HG02588 (cell line): ENCODE measurements around the gene CUTA.
"Not testable (repeated sequence)": the region's sequence is repeated elsewhere in the genome, so short reads cannot be mapped to it uniquely, and the experiment has no call there.

Experiments used
- ATAC-seq: cut with Tn5 transposase; IDR thresholded peaks from one replicate; pipeline ENCODE4 v1.9.1; 2021; ENCODE audit warnings: mild to moderate bottlenecking, moderate library complexity; ENCODE audit not compliant: unreplicated experiment

CUTA gene

DNA sequence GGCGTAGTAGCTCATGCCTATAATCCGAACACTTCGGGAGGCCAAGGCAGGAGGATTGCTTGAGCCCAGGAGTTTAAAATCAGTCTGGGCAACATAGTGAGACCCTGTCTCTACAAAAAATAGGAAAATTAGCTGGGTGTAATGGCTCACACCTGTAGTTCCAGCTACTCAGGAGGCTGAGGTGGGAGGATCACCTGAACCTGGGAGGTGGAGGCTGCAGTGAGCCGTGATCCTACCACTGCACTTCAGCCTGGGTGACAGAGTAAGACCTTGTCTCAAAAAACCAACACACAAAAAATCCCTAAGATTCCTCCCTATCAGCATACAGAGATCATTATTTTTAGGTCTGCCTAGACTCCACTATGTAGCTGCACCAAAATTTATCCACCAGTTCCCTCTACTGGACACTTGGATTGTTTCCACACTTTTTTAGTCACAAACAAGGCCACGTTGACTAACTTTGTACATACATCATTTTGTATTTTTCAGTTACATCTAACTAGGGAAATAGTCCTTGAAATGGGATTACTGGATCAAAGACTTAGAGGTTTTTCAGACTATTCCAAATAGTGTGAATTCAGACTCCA lies 10.7 kb downstream of the CUTA start:
- ATAC-seq = no peak

- ATAC-seq = no peak
Observed at GRCh38 chr6:33406126-33406525, 11.8 kb downstream of the CUTA start.

GRCh38 chr6:33405386-33405940 lies 12.4 kb downstream of the CUTA start:
- ATAC-seq = no peak

- no peak for ATAC-seq
Observed at GRCh38 chr6:33404884-33405283, 13.0 kb downstream of the CUTA start.

- not testable (repeated sequence) for ATAC-seq
Observed at GRCh38 chr6:33399881-33400280, 18.0 kb downstream of the CUTA start.

DNA sequence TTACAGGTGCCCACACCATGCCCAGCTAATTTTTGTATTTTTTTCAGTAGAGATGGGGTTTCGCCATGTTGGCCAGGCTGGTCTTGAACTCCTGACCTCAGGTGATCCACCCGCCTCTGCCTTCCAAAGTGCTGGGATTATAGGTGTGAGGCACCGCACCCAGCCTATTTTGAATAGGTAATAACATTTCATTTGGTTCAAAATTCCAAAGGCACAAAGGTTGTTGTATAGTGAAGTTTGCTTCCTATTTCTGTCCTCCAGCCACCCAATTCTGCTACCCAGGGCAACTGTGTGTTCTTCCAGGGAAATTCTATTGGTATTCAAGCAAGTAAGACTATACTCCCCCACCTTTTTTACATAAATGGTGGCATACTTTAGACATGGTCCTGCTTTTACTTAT lies 19.3 kb downstream of the CUTA start:
- not testable (repeated sequence) for ATAC-seq

DNA sequence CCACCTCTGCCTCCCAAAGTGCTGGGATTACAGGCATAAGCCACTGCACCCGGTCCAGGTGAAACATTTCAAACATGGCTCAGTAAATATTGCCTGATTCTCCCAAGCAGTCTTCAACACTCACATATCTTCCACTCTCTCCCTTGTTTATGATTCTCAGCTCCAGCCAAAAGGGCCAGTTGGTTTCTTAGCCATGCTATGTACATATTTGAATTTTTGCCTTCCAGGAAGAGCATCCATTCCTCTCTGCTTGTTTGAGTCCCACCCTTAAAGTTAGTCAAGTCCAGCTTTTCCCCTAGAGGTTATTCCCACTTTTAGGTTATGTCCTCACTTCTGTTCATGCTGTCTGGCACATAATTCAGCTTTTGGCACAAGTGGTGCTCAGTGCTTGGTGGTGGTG lies 20.4 kb downstream of the CUTA start:
- no peak for ATAC-seq

DNA sequence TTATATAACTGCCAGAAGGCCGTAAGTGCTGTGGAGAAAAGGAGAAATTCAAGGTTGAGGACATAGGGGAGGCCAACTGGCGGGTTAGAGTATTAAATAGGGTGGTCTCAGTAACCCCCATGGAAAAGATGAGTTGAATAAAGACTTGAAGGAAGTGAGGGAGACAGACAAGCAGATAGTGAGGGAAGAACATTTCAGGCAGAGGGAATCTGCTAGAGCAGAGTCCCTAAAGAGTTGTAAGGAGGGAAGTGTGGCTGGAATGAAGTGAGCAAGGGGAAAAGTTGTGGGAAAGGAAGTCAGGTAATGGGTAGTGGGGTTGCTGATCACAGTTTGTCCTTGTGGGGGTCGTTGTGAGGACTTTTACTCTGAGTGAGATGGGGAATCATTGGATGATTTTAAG lies 24.9 kb downstream of the CUTA start:
- ATAC-seq = no peak

DNA sequence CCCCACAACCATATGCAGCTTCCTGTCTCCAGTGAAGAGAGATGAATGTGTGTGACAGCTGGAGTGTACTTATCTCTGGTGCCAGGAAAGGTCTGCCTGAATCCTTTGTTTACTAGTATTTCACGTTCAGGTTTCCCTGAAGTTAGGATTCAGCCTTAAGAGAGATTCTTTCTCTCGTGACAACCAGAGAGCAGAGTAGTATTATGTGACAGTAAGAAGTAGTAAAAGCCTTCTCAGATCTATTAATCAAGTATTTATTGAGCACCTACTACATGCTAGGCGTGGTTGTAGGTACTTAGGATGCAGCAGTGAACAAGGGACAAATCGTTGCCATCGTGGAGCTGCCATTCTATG lies 25.3 kb downstream of the CUTA start:
- ATAC-seq = no peak

GRCh38 chr6:33391922-33392594 lies 25.8 kb downstream of the CUTA start:
- ATAC-seq = peak; percentile 9

DNA sequence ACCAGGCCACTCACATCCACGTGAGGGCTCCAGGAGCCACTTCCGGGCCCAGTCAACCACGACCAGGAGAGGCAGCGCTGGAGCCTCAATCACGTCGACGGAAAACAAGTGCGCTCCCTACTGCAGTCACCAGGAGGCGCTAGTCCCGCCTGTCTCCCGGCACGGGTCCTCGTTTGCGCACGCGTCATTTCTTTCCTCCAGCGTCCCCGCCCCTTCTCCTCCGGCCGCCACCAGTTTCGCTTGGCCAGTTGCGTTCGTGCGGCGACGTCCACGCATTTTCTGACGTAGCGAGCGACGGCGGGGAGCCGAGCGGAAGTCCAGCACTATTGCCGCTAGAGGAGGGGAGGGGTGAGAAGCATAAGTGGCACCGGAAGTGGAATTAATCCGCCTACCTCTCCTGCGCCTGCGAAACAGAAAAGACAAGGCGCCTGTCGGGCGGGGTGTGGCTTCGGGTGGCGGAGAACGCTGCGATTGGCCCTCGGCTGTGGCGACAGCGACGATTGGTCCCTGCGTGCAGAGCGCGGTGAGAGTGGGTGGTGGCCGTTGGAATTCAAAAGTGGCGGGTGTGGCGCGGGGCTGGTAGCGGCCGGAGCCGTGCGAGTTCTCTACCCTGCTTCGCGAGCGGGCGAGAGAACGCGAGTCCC lies 26.5 kb downstream of the CUTA start, which contains the start of gene KIFC1:
TSS of gene KIFC1 (plus strand) at position 546 of the 644 bp plus-strand sequence. CDS start 163 bp downstream, outside the sequence.
- peak; percentile 85 for ATAC-seq

- ATAC-seq = no peak
Observed at GRCh38 chr6:33390767-33391277, 27.1 kb downstream of the CUTA start.

DNA sequence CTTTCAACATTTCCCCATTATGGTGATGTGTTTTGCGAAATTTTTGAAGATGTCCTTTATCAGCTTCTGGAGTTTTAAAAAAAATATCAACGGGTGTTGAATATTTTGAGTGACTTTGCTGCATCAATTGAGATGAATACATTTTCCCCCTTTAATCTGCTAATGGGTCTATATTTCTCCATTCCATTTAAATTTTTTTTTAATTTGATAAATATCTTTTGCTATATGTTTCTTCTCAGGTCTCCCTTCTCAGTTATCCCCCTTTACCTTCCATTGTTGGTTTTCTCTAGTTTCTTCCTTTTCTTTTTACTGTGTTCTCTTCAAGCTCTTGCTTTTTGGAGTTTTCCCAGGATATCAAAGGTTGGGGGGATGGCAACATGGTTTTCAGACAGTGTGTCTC lies 27.7 kb downstream of the CUTA start:
- ATAC-seq = no peak

DNA sequence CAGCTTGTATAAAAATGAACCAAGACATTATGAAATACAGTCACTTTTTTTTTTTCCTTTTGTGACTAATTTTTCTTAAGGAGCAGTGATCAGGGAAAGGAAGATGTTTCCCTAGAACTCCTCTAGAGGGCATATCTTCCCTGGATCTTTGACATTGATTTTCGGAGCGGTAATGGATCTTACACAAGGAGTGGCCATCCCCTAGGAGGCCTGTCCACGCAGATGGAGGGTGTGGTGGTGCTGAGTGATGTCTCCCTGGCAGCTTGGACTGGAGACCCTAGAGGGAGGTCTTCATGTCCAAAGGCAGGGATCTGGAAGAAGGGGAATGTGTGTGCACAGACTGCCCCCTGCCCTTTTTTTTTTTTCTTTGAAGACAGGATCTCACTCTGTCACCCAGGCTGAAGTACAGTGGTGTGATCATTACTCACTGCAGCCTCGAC lies 33.3 kb downstream of the CUTA start:
- no peak for ATAC-seq

DNA sequence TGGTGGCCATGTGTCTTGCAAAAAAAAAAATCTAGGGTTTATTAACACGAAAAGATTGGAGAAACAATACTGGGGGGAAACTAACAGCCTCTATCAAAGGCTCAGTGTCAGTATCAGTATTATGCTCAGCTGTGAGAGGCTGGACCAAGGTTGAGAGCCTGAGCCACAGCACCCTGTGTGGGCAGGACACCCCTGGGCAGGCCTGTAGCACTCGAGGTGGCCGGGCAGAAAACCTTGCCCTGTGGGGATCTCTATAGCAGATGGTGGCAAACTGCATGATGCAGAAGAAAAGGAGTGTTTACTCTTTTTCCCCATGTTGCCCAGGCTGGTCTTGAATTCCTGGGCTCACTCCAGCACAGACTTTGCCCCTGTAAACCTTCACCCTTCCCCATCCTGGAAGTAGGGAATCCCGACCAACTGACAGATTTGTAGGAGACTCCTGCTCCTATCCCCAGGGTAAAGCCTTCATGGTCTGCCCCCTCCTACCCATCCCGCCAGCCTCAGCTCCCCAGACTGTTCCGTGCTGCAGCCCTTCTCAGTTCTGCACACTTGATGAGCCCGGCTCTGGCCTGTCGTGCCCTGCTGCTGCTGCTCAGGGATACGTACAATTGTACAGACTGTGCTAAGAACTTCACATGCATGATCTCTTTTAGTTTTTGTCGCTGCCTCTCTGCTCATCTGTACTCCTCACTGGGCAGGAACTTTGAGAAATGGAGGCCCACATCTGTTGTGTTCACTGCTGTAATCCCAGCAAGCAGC lies 34.3 kb downstream of the CUTA start:
- ATAC-seq = no peak

DNA sequence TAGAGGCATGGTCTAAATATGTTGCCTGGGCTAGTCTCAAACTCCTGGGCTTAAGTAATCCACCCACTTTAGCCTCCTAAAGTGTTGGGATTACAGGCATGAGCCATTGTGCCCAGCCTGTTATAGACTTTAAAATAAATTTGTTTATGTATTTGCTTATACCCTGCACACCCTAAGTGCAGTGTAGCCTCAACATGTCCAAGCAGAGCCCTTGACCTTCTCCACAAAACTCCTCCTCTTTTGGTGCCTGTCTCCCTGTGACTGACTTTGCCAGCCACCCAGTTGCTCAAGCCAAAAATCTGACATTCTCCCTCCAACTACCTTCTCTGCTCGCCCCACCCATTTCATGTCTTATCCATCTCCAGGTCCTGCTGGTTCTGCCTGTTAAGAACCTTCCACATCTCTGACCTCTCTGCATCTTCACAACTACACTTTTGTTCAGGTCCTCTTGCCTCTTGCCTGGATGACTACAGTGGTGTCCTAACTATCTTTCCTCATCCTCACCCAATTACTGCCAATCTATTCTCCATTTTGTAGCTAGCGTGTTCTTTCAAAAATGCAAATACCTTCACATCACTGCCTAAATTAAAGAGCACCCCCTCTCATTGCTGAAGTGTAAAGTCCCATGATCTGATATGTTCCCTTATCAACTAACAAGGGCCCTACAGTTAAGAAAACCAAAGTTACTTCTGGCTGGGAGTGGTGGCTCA lies 37.5 kb downstream of the CUTA start:
- no peak for ATAC-seq

GRCh38 chr6:33379184-33379583 lies 38.7 kb downstream of the CUTA start:
- not testable (repeated sequence) for ATAC-seq

DNA sequence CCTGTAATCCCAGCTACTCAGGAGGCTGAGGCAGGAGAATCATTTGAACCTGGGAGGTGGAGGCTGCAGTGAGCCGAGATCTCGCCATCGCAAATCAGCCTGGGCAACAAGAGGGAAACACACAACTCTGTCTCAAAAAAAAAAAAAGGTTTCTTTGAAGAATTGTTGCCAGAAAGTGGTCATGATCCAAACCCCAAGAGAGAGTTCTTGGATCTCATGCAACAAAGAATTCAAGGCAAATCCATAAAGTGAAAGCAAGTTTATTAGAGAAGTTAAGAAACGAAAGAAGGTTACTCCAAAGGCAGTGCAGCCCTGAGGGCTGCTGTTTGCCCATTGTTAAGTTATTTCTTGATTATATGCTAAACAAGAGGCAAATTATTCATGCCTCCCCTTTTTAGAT lies 40.7 kb downstream of the CUTA start:
- no peak for ATAC-seq

DNA sequence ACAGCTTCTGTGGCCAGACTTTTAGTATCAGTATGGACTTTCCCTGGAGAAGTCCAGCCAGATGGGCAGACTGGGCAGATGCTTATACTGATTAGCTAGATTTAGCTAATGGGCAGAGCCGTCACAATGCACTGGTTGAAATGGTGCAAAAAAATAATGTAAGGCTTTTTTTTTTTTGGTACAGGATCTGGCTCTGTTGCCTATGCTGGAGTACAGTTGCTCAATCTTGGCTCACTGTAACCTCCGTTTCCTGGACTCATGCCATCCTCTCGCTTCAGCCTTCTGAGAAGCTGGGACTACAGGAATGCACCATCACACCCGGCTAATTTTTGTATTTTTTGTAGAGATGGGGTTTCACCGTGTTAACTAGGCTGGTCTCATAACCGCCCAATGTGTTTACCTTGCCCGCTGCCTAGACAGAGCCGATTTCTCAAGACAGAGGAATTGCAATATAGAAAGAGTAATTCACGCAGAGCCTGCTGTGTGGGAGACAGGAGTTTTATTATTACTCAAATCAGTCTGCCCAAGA lies 42.7 kb downstream of the CUTA start:
- ATAC-seq = no peak
